Caki2 (cell line): ENCODE measurements around the gene NDUFB5. TPM values are rescaled to one million over a fixed set of nuclear protein-coding genes. Genes with fewer than 3 reads are reported as not detected.
"Not testable (repeated sequence)": the region's sequence is repeated elsewhere in the genome, so short reads cannot be mapped to it uniquely, and the experiment has no call there.

ENCODE experiments used
- DNase-seq: peaks from one replicate; pipeline ENCODE4 v3.0.0-alpha.2; 2015; ENCODE audit warnings: low read depth
- in situ Hi-C: cut with HindIII; loops from 2 replicates; pipeline ENCODE4 v1.10.0; 2016; ENCODE audit warnings: low sequenced_read_pairs, low pct_unique_long_range_greater_than_20kb, mixed read lengths
- total RNA-seq: library from RNA; depleted of rRNA; stranded (reverse); fragments of >200 nt; shearing (Covaris generic); gene quantifications from 2 replicates; pipeline ENCODE4 v1.2.3, GENCODE V29; 2014; ENCODE audit warnings: low replicate concordance

Gene NDUFB5
- total RNA-seq, 1 experiment from 2014 or later, result 271 TPM

DNA sequence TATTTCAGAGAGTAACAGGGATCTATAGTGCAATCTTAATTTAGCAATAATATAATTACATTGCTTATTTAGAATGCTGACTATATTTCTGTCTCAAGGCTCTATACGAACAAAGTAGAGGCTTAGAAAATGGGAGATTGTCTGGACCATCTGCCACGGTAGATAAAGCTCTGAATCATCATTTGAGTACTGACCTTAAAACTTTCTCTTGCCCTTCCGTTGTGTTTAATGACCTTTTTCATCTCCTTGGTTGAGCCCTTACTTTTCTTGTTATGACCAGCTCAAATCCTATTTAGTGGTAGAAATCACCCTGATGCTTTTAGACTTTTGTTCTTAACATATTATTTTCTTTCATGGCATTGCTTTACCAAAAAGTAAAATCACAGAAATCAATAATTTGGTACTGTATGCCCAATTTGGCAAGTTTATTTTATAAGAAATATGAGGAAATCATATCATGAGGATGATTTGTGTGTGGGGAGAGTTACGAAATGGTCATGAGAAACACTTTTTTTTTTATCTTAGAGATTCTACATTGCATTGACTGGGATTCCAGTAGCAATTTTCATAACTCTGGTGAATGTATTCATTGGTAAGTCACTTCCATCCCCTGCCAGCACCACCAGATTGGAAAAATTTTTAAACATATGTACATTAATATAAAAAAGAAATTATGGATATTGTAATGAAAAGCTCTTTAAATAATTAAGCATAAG is 11.0 kb downstream of the NDUFB5 start:
- in situ Hi-C loops, result no loop called here
- no peak for DNase-seq

DNA sequence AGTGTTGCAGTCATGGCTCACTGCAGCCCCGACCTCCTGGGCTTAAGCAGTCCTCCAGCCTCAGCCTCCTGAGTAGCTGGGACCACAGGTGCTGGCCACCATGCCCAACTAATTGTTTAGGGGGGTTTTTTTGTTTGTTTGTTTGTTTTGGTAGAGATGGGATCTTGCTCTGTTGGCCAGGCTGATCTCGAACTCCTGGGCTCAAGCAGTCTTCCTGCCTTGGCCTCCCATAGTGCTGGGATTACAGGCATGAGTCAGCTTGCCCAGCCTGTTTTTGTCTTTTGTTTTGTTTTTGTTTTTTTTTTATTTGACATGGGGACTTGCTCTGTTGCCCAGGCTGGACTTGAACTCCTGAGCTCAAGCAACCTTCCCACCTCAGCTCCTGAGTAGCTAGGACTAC is 17.4 kb downstream of the NDUFB5 start:
- no peak for DNase-seq
- in situ Hi-C loops, result no loop called here

DNA sequence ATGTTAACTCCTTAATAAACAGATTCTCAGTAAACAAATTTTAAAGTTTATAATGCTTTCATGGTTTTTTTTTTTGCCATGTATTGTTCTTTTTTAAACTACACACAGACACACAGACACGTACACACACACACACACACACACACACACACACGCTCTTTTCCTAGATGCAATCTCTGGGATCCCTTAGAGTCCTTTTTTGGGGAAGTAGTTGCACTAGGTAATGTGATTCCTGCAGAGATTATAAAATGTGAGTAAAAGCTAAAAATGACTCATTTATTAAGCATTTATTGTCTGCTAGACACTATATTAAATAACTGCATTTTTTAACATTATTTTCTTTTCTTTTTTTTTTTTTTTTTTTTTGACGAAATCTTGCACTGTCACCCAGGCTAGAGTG is 19.9 kb downstream of the NDUFB5 start:
- DNase-seq, result no peak
- in situ Hi-C loops, result no loop called here

DNA sequence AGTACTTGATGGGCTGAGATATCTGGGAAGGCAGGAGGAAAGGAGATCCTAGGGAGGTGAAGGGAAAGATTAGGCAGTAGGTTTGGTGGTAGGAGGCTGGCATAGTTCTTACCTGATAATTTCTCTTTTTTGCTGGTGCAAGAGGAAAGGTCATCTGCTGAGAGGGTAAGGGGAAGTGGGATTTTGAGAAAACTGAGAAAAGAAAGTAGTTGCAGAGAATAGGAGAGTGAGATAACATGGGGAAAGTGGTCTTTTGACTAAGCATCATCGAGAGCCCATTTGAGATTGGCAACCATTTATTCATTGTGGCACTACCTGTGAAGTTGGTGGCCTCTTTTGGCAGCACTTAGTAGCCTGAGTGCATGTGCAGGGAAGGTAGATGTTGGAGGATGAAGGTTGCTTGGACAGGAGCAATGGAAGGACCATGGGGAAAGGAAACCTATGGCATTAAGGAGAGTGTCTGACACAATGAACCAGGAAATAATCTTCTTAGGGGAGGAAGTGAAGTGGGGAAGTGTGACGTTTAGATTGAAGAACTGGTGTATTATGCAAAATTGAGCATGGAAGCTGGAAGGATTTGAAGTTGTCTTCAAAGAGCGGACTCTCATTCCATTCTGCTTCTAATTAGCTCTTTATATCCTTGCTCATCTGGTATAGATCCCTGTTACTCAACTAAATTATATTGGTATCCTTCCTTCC is 26.3 kb downstream of the NDUFB5 start:
- in situ Hi-C loops, result no loop called here
- DNase-seq, result no peak

DNA sequence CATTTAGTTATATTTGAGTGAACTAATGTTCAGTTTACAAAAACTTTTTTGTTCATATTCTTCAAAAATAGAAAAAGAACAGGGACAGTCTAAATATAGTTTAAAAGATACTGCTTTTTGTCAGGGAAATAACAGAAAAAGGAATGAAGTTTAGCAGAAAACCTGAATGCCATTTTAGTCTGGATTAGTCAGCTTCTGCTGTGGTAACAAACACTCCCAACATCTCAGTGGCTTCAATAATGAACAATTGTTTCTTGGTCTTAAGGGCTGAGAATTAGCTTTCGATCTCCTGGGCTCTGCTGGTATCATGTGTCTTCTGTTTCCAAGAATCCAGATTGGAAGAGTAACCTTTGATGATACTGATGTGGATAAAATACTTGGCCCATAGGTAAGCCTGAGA is 35.9 kb downstream of the NDUFB5 start:
- in situ Hi-C loops, result no loop called here
- no peak for DNase-seq

DNA sequence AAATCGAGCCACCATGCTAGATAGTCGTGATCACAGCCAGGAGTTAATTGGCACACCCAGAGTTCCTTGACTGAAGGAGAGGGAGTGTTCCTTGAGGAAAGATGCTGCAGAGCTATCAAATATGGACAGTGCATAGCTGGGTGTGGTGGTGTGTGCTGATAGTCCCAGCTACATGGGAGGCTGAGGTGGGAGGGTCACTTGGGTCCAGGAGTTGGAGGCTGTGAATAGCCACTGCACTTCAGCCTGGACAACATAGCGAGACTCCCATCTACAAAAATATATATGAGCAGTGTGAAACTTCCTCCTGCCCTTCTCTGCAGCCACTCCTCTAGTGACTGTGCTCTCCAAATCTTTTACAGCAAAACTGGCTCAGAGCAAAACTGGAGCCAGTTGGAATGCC is 38.3 kb downstream of the NDUFB5 start:
- DNase-seq, result no peak
- in situ Hi-C loops, result no loop called here

DNA sequence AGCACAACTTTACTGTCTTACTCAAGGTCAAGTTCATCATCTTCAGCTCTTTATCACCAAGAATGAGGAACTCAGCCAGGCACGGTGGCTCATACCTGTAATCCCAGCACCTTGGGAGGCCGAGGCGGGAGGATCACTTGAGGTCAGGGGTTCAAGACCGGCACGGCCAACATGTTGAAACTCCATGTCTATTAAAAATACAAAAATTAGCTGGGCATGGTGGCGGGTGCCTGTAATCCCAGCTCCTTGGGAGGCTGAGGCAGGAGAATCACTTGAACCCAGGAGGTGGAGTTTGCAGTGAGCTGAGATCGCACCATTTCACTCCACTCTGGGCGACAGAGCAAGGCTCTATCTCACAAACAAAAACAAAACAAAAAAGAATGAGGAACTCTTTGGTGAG is 39.2 kb downstream of the NDUFB5 start:
- DNase-seq, in situ Hi-C loops: not testable (repeated sequence)

DNA sequence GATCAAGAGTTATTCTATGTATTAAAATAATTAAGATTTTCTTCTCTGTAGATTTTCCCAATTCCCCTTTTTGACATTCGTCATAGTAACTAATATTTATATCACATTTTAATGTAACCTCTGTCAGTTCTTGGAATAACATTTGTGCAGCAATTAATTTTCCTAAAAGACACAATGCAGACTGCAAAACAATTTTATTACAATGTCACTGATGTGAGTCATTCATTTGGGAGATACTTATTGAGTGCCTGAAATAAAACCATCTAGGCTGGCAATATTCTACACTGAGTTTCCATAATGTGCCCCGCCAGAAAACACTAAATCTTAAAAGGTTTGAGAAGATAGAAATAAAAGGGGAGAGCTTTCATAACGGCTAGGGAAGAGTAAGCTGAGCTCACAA is 41.6 kb downstream of the NDUFB5 start:
- DNase-seq, result no peak
- in situ Hi-C loops, result no loop called here

DNA sequence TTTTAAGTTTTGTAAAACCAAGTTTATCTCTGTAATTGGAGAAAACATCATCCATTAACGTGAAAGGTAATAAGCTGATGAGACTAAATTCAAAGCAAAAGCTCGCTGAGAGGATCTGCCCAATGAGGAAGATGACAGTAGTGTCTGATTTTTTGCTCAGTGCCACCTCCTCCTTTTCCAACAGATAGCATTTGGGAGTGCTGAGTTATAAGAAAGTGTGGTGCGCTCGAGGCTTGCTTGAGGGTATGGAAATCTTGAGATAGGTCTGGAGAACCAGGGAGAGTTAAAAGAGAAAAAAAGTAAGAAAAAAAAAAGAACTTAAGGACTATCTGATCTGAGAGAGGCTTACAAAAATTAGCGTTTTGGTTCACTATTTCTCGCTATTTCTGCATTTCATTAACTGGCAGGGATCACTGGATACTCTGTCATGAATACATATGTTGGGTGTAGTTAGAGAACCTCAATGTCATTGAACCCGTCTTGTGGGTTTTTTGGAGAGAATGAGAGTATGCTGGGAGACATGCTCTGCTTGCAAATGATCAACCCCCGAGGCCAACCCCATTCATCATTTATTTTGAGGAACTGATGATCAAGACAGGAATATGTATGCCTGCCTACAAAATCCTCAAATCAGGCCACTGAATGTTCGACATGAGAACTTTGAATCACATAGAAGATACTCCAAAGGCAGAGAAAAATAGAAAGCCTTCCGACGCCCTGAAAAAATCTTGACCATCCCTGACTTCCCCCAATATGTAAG is 47.3 kb downstream of the NDUFB5 start:
- in situ Hi-C loops, result no loop called here

DNA sequence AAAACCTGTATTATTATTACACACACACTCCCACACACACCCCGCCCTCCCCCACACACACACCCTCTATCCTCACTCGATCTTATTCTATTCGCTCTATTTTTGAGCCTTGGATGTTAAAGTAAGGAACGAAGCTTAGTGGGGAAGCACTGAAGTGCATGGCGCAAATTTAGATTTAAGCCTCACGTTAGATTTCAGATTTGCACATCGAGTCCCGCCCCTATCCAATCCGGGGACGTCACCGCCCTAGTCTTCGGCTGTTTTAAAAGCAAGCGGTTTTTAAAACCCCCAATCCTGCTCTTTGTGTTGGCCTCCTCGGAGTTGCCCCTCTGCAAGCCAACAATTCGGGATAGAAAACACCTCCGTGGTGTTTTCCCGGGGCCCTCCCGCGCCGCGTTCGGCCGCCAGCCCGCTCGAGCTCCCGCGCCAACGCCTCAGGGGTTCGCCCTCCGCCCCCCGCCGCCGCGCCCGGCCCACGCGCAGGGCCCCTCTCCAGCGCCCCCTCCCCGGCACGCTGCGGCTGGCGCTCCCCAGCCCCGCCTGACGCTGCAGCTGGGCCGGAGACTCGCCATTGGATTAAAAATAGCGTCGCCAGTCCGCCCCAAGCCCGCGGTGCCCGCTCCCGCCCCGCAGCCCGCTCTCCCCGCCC is 48.0 kb downstream of the NDUFB5 start, which contains the start of gene USP13:
TSS of gene USP13 (plus strand) at position 594 of the 649 bp plus-strand sequence. CDS start 186 bp downstream, outside the sequence.
- in situ Hi-C loops, result no loop called here
- DNase-seq, result peak; percentile 81

More for the DNA sequence above, 47.3 kb downstream of the NDUFB5 start:
- DNase-seq, result peak; percentile 10

DNA sequence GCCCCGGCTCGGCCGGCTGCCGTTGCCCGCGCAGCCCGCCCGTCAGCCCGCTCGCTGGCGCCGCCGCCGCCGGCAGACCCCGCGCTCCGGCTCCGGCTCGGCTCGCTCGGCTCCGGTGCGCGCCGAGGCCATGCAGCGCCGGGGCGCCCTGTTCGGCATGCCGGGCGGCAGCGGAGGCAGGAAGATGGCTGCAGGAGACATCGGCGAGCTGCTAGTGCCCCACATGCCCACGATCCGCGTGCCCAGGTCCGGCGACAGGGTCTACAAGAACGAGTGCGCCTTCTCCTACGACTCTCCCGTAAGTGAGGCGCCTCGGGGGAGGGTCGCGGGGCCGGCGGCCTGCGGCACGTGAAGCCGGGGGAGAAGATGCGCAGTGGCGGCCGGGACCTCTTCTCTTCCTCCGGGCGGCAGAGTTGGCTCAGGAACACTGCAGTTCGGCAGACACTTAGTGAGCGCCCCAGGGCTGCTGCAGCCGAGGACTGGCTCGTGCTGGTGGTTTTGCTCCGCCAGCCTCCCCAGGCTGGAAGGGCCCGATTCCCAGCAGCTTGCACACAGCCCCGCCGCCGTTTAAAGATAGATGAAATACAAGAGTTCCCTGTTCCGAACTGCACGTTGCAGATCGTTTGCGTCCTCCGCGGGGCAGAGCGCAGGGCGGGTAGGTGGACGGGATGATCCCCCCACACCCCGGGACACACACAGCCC is 48.7 kb downstream of the NDUFB5 start:
- in situ Hi-C loops, result no loop called here
- peak; percentile 84 for DNase-seq

DNA sequence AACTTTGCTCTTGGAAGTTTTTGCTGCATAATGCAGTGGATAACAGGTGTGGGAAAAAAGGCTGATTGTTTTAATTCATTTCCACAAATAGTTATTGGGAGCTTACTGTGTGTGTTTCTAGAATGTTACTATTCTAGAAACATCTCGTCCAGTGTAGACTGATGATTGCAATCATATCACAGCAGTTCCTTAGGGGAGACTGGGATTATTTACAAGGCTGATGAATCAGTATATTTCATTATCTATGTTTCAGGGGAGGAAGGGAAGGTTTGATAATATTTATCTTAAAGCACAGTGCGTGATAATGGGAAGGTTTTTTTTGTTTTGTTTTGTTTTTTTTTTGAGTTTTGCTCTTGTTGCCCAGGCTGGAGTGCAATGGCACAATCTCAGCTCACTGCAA is 50.6 kb downstream of the NDUFB5 start:
- peak; percentile 12 for DNase-seq
- in situ Hi-C loops, result no loop called here

DNA sequence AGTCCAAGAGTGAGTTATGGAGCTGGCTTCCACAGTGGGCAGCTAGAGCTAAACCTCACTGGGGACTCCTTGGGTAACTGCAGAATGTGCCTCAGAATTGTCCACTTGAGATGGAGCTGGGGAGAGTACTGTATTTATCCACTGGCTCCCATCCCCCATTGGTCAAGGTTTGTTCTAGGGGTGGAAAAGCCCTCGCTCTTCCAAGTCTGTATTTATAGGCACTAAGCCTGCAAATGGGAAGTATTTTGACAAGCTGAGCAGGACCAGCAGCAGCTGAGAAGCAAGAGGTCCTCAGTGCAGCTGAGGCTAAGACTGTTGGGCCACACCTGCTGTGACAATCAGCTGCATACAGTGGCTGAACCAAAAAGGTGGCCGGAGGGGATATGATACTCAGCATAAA is 54.0 kb downstream of the NDUFB5 start:
- in situ Hi-C loops, result no loop called here
- DNase-seq, result no peak

DNA sequence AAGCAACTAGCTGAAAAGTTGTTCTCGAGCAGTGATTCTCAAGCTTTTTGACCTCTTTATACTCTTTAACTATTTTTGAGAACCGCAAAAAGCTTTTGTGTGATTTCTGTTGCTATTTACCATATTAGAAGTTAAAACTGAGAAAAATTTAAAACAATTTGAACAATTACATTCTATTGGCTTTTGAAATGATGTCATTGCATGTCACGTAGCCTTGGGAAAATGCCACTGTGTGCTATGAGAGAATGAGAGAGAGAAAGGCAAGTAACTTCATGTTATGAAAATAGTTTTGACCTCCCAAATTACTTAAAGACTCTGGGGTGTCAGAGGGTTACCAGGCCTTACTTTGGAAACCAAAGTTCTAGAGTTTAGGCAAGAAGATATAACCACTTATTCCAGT is 56.3 kb downstream of the NDUFB5 start:
- in situ Hi-C loops, result no loop called here
- DNase-seq, result no peak

DNA sequence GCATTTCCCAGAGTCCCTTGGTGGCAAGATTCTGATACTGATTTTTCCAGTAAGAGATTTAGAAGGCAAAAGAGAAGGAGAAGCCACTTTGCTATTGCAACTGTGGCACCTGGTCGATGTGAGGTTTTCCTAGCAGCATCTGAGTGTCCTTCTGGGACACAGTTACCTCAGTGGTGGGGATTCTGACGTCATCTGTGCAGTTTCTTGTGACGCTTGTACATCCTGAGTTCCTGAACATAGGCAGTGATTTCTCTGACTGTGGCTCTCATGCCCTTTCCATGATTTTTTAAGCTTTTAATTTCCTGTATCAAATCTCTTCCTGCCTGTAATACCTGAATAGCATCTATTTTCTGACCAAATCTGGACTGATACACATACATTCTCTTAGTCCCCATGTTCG is 57.2 kb downstream of the NDUFB5 start:
- in situ Hi-C loops, result no loop called here
- DNase-seq, result no peak

DNA sequence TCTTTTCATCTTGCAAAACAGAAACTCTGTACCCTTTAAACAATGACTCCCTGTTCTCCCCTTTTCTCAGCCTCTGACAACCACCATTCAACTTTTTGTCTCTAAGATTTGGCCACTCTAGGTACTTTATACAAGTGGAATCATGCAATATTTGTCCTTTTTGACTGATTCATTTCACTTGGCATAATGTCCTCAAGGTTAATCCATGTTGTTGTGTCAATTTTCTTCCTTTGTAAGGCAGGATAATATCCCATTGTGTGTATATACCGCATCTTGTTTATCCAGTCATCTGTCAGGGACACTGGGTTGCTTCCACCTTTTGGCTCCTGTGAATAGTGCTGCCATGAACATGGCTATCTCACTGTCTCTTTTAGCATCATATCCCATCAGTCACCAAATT is 58.5 kb downstream of the NDUFB5 start:
- no peak for DNase-seq
- in situ Hi-C loops, result no loop called here

DNA sequence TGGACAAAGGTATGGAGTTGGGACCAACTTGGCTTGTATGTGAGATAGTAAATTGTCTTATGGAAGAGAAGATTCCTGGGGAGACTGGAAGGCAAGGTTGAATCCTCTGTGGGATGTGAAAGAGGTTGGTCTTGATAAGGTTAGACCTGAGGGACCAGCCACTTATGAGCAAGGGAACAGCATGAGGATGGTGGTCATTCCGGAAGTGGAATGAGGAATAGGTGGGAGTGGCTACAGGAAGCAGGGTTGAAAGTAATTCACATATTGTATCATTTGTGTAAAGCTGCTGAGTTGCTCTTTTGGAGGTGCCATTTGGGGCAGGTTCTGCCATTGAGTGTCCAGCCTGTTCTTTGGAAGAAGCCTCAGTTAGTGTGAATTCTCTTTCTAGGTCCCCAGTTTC is 61.4 kb downstream of the NDUFB5 start:
- in situ Hi-C loops, result no loop called here
- no peak for DNase-seq

DNA sequence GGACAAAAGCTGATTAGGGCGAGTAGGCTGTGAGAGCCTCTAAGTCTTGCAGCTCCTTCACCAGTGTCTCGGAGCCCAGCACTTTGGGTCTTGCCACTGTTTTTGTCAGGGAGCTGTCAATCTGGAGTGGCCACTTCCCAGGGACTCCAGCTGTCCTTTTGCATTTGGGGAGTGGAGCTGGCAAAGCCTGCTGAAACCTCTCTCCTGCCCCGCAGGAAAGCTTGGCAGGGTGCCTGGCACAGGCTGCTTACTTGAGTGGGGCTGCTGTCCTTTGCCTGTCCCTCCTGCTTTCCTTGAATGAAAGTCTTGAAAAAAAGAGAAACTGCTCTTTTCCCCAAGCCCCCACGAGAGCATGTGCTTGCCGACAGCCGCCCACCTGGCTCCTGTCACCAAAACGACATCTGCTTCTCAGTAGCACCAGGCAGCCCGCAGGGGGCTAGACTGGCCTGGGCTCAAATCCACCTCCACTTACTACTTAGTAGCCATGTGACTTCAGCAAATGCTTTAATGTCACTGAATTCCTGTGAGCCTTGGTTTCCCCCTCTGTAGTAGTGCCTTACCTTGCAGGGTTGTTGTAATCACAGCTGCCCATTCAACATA is 61.9 kb downstream of the NDUFB5 start:
- no peak for DNase-seq
- in situ Hi-C loops, result no loop called here
